ENCODE results near the gene PPL.
"Not testable (repeated sequence)": the region's sequence is repeated elsewhere in the genome, so short reads cannot be mapped to it uniquely, and the experiment has no call there.

The PPL gene

GRCh38 chr16:4933871-4934395 is 3.0 kb downstream of the PPL start:
- no peak for DNase-seq

GRCh38 chr16:4933433-4933832 is 3.5 kb downstream of the PPL start:
- no peak for DNase-seq

GRCh38 chr16:4931381-4931780 is 5.6 kb downstream of the PPL start:
- DNase-seq: no peak

- DNase-seq: not testable (repeated sequence)
These were observed 7.3 kb downstream of the PPL start for GRCh38 chr16:4929619-4930018.

- no peak for DNase-seq
These were observed 8.7 kb downstream of the PPL start for GRCh38 chr16:4928227-4928626.

- DNase-seq: no peak
These were observed 9.3 kb downstream of the PPL start for GRCh38 chr16:4927661-4928060.

- no peak for DNase-seq
These were observed 10.0 kb downstream of the PPL start for GRCh38 chr16:4926928-4927327.

- no peak for DNase-seq
These were observed 11.2 kb downstream of the PPL start for GRCh38 chr16:4925791-4926190.

GRCh38 chr16:4925293-4925607 is 11.7 kb downstream of the PPL start:
- no peak for DNase-seq

GRCh38 chr16:4924593-4925292 is 12.2 kb downstream of the PPL start:
- DNase-seq: no peak

- DNase-seq: no peak
These were observed 13.1 kb downstream of the PPL start for GRCh38 chr16:4923853-4924252.

GRCh38 chr16:4922721-4923342 is 14.1 kb downstream of the PPL start:
- DNase-seq: no peak

GRCh38 chr16:4920826-4921225 is 16.1 kb downstream of the PPL start:
- DNase-seq: no peak

- DNase-seq: no peak
These were observed 18.1 kb downstream of the PPL start for GRCh38 chr16:4918781-4919251.

- no peak for DNase-seq
These were observed 19.8 kb downstream of the PPL start for GRCh38 chr16:4917117-4917516.

- DNase-seq: no peak
These were observed 21.7 kb downstream of the PPL start for GRCh38 chr16:4915226-4915761.

GRCh38 chr16:4914528-4915225 is 22.3 kb downstream of the PPL start:
- DNase-seq: no peak

- no peak for DNase-seq
These were observed 23.0 kb downstream of the PPL start for GRCh38 chr16:4913774-4914525.

- no peak for DNase-seq
These were observed 23.7 kb downstream of the PPL start for GRCh38 chr16:4913130-4913773.

GRCh38 chr16:4911970-4912386 is 25.0 kb downstream of the PPL start:
- no peak for DNase-seq

GRCh38 chr16:4910828-4911227 is 26.1 kb downstream of the PPL start:
- DNase-seq: no peak

- DNase-seq: no peak
These were observed 27.1 kb downstream of the PPL start for GRCh38 chr16:4909825-4910224.

All from COR-L47 (cell line).